Measurements from ENCODE around the gene HOOK2.

DNA sequence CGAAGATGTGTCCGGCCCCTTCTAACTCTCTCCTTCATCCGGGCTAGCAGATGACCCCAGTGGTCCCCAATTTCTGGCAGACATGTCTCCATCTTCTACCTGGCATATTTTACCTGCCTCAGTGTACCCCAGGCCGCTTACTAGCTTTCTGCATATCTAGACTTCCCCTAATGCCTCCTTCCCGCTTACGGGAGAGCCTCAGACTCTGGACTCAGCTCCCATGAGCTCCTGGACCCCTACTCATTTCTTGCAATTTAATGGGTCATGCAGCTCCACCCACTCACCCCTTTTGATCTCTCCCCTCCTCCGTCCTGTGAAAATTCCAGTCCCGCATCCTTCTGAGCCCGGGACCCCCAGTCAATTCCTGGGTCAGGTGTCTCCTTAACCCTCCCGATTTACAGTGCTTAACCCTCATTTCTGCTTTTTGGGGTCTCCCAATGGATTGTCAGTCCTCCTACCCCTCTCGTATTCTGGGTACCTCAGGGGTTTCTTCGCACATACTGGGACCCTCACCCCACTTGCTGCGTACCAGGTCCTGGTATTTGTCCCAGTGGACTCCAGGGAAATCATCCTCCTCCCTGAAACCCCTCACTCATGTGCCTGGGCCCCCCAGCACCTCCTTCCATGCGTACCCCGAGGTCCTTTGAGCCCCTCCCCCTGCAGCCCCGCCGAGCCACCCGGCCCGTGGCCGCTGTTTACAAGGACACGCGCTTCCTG is 15.4 kb upstream of the HOOK2 start:
- TF ChIP-seq, protein P1, sequence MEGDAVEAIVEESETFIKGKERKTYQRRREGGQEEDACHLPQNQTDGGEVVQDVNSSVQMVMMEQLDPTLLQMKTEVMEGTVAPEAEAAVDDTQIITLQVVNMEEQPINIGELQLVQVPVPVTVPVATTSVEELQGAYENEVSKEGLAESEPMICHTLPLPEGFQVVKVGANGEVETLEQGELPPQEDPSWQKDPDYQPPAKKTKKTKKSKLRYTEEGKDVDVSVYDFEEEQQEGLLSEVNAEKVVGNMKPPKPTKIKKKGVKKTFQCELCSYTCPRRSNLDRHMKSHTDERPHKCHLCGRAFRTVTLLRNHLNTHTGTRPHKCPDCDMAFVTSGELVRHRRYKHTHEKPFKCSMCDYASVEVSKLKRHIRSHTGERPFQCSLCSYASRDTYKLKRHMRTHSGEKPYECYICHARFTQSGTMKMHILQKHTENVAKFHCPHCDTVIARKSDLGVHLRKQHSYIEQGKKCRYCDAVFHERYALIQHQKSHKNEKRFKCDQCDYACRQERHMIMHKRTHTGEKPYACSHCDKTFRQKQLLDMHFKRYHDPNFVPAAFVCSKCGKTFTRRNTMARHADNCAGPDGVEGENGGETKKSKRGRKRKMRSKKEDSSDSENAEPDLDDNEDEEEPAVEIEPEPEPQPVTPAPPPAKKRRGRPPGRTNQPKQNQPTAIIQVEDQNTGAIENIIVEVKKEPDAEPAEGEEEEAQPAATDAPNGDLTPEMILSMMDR (conservative IDR thresholded peaks at IDR 0.05; ENCODE audit: low read depth, low read length), result no peak
- TF ChIP-seq POLR2A (IDR thresholded peaks at IDR 0.05; ENCODE audit: low read depth, low read length) (no peak), MXI1 (IDR thresholded peaks at IDR 0.05; ENCODE audit: borderline replicate concordance, low read depth, low read length) (no peak; the same call in 1 of the 2 replicates), MAZ (IDR thresholded peaks at IDR 0.05; ENCODE audit: borderline replicate concordance, low read depth, low read length) (no peak), RAD21 (IDR thresholded peaks at IDR 0.05; ENCODE audit: low read length) (no peak), RFX5 (IDR thresholded peaks at IDR 0.05; ENCODE audit: low read depth, low read length) (no peak), FOS (IDR thresholded peaks at IDR 0.05; ENCODE audit: low read depth, low read length) (no peak), RCOR1 (IDR thresholded peaks at IDR 0.05; ENCODE audit: insufficient replicate concordance, low read length) (no peak), SMC3 (IDR thresholded peaks at IDR 0.05; ENCODE audit: low read depth, low read length) (no peak), CHD1 (IDR thresholded peaks at IDR 0.05; ENCODE audit: low read depth, low read length) (no peak), MAFK (IDR thresholded peaks at IDR 0.05; ENCODE audit: low read depth, low read length) (no peak), NFE2L2 (IDR thresholded peaks at IDR 0.05; ENCODE audit: low read depth, low read length) (no peak)
- TF ChIP-seq, protein P2, sequence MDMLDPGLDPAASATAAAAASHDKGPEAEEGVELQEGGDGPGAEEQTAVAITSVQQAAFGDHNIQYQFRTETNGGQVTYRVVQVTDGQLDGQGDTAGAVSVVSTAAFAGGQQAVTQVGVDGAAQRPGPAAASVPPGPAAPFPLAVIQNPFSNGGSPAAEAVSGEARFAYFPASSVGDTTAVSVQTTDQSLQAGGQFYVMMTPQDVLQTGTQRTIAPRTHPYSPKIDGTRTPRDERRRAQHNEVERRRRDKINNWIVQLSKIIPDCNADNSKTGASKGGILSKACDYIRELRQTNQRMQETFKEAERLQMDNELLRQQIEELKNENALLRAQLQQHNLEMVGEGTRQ (IDR thresholded peaks at IDR 0.05; ENCODE audit: low read depth, low read length), result no peak; the same call in 1 of the 2 replicates
